GM10248 (cell line): ENCODE measurements around the gene SDS.

Experiments
- CTCF ChIA-PET: fragments of 300-600 bp; sonication (Branson Sonifier 250); formaldehyde crosslinking; extraction: SDS; loops from one replicate; lab custom pipeline; 2021; ENCODE audit warnings: antibody characterized with exemption; lab: Yijun Ruan, JAX
- POLR2A ChIA-PET: fragments of 350-650 bp; sonication (Branson Sonifier 250); formaldehyde crosslinking; extraction: SDS; loops from one replicate; lab custom pipeline; 2020; ENCODE audit warnings: antibody characterized with exemption; lab: Yijun Ruan, JAX
- DNase-seq: peaks from one replicate; pipeline ENCODE4 v3.0.0; 2012; ENCODE audit errors: extremely low spot score
- TF ChIP-seq, protein P1 (sequence below): IDR thresholded peaks from 2 replicates; pipeline ENCODE4 v1.5.1; 2012; ENCODE audit warnings: mild to moderate bottlenecking, low read depth; ENCODE audit errors: extremely low read depth, missing control alignments, control extremely low read depth

The SDS gene

DNA sequence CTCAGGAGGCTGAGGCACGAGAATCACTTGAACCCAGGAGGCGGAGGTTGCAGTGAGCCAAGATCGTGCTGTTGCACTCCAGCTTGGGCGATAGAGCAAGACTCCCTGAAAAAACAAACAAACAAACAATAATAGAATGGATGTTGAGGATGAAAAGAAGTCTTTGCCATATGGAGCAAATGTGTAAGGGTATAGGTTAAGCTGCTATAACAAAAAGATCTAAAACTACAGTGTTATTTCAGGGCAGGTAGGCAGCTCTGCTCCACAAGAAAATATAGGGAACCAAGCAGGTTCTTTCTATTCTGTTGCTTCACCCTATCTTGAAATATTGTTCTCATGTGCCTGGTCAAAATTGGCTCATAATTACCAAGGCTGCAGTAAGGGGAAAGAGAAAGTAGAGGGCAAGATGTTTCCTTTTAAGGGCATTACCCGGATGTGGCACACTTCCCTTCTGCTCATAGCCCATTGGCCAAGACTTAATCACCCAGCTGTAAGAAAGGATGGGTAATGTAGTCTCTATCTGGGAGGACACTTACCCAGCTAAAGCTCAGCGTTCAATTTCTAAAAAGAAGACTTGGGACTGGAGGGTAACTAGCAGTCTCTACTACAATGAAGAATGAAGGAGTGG, 42.0 kb upstream of the SDS start:
- TF ChIP-seq, protein P1, sequence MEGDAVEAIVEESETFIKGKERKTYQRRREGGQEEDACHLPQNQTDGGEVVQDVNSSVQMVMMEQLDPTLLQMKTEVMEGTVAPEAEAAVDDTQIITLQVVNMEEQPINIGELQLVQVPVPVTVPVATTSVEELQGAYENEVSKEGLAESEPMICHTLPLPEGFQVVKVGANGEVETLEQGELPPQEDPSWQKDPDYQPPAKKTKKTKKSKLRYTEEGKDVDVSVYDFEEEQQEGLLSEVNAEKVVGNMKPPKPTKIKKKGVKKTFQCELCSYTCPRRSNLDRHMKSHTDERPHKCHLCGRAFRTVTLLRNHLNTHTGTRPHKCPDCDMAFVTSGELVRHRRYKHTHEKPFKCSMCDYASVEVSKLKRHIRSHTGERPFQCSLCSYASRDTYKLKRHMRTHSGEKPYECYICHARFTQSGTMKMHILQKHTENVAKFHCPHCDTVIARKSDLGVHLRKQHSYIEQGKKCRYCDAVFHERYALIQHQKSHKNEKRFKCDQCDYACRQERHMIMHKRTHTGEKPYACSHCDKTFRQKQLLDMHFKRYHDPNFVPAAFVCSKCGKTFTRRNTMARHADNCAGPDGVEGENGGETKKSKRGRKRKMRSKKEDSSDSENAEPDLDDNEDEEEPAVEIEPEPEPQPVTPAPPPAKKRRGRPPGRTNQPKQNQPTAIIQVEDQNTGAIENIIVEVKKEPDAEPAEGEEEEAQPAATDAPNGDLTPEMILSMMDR, result no peak
- ChIA-PET POLR2A (no interaction called here), CTCF (interaction anchor here (0.9 to 1.5 kb wide), 3 partner anchors 9 to 521 kb away, joined by 3 to 6 read pairs (median 5); no protein-coding TSS in a partner anchor)
- no peak for DNase-seq

DNA sequence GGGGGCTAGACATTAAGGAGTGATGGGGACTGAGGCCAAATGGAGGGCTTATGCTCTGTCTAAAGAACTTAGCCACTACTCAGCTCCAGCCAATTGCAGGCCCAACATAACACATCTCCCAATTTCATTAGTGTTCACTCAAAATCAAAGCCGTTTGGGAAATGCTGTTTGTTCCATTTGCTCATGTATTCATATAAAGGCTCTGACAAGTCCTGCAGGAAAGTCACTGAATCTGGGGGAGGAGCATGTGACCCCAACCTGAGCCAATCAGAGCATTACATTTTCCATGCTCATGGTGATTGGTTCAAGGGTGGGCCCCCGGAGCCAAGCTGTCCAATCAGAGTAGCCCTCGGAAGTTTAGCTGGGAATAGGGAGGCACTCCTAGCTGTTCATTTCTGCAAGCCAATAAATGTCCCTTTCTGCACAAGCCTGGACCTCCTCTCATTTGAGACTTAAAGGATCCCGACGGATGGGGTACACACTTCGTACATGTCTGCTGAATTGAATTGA, 39.4 kb upstream of the SDS start:
- ChIA-PET CTCF (interaction anchor here (0.6 to 1.8 kb wide), 5 partner anchors 15 to 37 kb away, joined by 3 to 5 read pairs (median 4); no protein-coding TSS in a partner anchor), POLR2A (no interaction called here)
- DNase-seq, result no peak
- TF ChIP-seq, protein P1, result no peak

DNA sequence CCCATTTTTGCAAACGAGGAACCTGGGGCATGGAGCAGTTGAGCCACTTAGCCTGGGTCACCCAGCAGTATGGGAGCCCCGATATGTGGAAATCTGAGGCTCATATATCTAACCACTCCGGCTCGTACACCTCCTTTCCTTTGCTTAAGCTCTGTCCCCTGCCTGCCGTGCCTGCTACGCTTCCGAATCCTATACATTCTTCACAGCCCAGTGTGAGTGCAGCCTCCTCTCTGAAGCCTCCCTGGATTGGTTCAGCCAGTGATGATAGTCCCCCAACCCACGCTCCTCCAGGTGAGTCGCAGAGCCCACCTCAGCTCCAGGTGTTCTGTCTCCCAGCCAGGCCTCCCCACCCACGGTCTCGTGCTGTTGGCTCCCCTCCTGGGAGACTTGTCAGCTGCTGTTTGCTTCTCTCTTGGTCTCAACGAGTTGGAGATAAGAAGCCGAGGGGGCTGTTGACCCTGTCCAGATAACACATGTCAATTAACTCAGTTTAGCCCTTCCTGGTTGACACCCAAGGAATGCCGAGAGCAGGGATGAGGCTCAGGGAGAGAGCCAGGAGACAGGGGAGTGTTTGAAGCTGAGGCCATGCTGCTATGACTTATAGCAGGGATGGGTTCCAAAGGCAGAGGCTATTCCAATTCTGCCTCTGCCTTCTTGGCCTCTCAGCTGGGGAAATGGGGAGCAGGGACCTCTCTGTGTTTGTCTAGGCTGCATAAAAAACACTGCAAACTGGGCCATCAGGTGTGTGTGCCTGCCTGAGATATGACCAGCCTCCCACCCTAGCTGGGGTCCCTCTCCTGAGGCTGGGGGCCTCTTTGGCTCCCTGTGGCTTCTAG, 37.5 kb upstream of the SDS start:
- POLR2A ChIA-PET, result no interaction called here
- TF ChIP-seq, protein P1, result no peak
- DNase-seq, result no peak
- CTCF ChIA-PET, result interaction anchor here (0.8 to 1.8 kb wide), 4 partner anchors 9 to 45 kb away, joined by 3 to 6 read pairs (median 4); no protein-coding TSS in a partner anchor

DNA sequence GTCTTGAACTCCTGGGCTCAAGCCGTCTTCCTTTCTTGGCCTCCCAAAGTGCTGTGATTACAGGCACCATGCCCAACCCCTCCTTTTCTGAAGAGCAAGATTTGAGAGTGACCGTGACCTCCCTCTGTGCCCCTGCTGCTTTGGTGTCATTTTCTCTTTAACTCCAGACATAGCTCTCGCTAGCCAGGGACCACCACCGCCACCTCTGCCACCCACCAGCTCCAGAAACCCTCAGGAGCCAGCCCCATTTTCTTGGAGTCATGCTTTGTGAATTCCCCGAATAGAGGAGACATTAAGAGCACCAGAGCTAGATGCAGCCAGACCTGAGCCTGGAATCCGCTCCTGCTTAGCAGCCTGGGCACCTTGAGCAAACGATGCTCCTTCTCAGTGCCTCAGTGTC, 36.6 kb upstream of the SDS start:
- TF ChIP-seq, protein P1, result no peak
- POLR2A ChIA-PET, result no interaction called here
- CTCF ChIA-PET, result interaction anchor here (1.0 to 1.4 kb wide), 2 partner anchors 9 to 15 kb away, joined by 3 to 6 read pairs; no protein-coding TSS in a partner anchor
- DNase-seq, result no peak

DNA sequence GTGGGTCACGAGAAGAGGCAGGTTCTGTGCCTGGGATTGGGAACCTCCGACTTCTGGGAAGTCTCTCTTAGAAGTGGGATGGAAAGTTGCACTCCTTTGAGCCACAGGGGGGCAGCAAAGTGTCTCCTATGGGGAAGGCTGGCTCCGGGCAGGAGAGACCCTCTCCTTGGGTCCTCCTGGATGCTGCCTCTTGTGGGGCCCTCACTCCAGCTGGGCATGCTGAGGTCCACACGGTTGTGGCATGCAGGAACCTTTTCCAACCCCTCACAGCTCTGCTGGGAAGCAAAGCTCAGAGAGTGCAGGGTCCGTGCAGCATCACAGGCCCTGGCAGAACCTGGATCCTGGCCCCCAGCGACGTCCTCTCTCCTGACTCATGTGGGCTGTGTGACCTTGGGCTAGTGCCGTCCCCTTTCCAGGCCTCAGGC, 35.9 kb upstream of the SDS start:
- CTCF ChIA-PET, result interaction anchor here (1.0 to 1.4 kb wide), 2 partner anchors 10 to 15 kb away, joined by 3 to 6 read pairs; no protein-coding TSS in a partner anchor
- POLR2A ChIA-PET, result no interaction called here
- DNase-seq, result peak; percentile 53
- TF ChIP-seq, protein P1, result peak; percentile 49

DNA sequence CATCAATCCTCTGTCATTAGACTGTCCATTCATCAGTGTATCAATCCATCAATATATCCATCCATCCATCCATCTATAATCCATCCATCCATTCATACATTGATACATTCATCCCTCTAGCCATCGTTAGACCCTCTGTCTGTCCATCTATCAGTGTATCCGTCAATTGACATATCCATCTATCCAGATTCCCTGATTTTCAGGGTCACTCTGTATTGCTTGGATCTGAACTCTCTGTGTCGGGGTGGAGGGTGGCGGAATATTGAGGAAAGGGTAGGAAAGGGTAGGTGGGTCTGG, 35.6 kb upstream of the SDS start:
- ChIA-PET CTCF (no interaction called here), POLR2A (no interaction called here)
- DNase-seq, result no peak
- TF ChIP-seq, protein P1, result no peak
